Hematopoietic multipotent progenitor cell (in vitro differentiated cells): ENCODE data around the gene CAMP. TPM values are rescaled to one million over a fixed set of nuclear protein-coding genes. Genes with fewer than 3 reads are reported as not detected.
"Not testable (repeated sequence)": the region's sequence is repeated elsewhere in the genome, so short reads cannot be mapped to it uniquely, and the experiment has no call there.

ENCODE experiments used
- DNase-seq, 3 donors: peaks; one replicate each; pipeline ENCODE4 v3.0.0-alpha.2; 2011 to 2015; ENCODE audit warnings: low read depth in 2 of 3, low spot score in 2 of 3
- total RNA-seq: library from RNA; depleted of rRNA; stranded (reverse); fragments of >200 nt; gene quantifications from one replicate; pipeline ENCODE4 v1.2.3, GENCODE V29; 2012

Gene CAMP
- total RNA-seq, 1 donor, result not detected

DNA sequence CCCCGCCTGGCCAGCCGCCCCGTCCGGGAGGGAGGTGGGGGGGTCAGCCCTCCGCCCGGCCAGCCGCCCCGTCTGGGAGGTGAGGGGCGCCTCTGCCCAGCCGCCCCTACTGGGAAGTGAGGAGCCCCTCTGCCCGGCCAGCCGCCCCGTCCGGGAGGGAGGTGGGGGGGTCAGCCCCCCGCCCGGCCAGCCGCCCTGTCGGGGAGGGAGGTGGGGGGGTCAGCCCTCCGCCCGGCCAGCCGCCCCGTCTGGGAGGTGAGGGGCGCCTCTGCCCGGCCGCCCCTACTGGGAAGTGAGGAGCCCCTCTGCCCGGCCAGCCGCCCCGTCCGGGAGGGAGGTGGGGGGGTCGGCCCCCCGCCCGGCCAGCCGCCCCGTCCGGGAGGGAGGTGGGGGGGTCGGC lies 11.5 kb upstream of the CAMP start:
- DNase-seq, result not testable (repeated sequence)

DNA sequence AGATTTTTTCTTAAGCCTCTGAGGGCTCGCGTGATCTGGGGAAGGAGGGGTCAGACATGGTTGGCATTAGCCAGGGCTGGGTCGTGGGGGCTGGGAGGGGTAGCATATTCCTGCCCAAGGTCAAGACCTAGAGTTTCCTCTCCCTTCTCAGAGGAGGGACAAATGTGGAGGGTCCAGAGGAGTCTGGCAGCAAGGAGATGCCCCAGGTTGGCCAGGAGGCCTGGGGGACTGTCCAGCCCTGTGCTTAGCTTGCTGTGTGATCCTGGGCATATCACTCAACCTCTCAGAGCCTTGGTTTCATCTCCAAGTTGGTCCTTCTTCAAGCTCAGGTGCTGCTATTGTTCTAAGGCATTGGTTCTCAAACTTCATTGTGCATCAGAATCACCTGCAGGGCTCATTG lies 9.1 kb upstream of the CAMP start:
- no peak for DNase-seq

DNA sequence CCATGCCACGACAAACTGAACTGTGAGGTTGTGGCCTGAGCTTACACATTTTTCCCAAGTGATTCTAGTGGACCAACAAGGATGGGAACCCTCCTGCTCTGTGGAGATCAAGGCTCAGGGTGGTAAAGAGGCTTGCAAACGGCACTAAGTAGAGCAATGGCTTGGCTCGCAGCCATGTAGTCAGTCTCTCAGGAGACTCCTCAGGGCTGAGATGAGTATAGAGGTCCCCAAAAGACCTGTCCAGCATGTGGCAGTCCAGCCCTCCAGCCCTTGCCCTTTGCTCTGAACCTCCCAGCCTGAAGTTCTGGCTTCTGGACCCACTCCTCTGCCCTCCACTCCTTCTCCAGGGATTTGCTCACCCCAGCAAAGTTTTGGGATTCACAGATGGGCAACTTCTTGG lies 8.3 kb upstream of the CAMP start:
- no peak for DNase-seq

- no peak for DNase-seq
These were observed 7.8 kb upstream of the CAMP start for GRCh38 chr3:48215466-48215865.

GRCh38 chr3:48215876-48216275 lies 7.4 kb upstream of the CAMP start:
- DNase-seq, result no peak

- DNase-seq, result no peak
These were observed 5.8 kb upstream of the CAMP start for GRCh38 chr3:48217449-48217848.

DNA sequence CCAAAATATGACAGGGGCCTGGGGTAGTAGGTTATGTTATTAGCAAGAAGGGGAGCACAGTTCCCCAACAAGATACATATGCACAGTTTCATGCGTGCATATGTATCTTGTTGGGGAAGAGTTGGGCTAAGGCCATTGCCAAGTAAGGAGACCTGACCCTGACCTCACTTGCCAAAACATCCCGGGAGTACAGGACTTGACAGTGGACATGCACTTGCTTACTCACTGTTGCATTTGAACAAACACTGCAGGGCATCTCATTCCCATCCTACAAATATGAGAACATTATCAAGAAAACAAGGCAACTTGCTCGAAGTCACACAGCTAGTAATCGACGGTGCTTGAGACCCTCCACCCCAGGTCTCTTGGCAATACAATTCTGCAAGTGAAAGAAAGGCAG lies 4.8 kb upstream of the CAMP start:
- no peak for DNase-seq

DNA sequence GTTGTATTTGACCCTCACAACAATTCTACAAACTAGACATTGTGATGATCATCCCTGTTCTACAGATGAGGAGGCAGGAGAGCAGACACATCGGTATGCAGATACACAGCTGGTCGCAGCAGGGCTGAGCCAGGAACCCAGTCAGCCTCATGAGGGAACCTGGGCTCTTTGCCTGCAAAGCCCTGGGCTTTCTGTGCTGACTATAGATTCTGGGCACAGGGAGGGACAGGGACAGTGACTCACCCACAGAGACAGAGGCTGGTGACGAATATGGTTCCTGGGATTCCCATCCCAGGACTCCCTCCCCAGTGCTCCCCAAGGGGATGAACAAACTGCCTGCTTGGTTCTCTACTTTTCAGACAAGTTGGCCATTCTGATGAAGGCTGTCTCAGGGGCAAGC lies 3.8 kb upstream of the CAMP start:
- no peak for DNase-seq

GRCh38 chr3:48220746-48221145 lies 2.5 kb upstream of the CAMP start:
- DNase-seq, result no peak

DNA sequence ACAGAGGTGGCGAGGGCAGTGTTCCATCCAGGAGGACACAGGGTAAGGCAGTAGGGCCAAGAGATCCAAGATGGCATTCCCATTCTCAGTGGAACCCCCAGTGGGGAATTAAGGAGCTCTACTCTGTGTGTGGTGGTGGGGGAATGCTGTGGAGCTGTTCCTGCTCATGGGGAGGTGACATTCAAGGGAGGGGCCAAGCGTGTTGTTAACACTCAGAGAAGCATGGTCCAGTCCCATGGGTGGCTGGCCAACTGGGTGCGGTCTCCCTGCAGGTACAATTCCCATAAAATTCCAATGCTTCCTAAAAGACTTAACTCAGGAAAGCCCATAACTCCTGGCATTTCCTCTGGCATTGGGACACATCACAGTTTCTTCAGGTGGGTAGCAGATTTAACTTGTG lies 2.3 kb downstream of the CAMP start:
- DNase-seq, result no peak

DNA sequence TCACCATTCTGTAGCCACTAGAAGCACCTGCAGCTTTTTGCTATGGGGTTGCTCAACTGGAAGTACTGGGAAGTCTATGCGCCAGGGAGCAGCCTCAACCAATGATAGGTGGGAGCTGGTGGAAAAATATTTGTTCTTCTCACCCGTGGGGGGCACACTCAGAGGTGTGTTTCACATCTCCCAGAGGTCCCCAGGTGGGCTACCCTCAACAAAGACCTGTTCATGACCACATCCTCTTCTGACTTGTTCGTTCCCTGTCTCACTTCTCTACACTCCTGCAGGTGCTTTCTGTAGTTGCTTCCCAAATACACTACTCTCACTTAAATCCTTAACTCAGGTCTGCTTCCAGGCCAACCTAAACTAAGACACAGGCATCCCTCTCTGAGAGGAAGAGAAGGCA lies 3.6 kb downstream of the CAMP start:
- no peak for DNase-seq

DNA sequence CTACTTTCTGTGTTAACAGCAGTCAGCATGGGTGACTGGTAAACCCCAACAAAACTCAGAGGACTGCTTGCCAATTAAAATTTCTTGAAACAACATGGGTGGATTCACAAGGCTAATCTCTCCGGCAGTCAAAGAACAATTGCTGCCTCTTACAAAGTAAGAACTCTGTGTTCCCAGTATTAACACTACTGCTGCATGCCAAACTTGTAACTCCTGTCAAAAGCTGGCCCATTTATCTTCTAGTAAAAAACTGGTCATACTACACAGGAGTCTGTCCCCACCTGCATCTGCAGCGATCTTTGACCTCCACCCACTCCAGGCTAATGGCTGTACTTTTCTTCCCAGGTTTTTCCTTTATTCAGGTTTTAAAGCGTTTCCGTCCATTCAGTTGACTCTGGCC lies 8.9 kb downstream of the CAMP start:
- DNase-seq, result no peak

GRCh38 chr3:48232734-48233133 lies 9.4 kb downstream of the CAMP start:
- peak in 2 of 3 donors; percentile 61 to 82 for DNase-seq

DNA sequence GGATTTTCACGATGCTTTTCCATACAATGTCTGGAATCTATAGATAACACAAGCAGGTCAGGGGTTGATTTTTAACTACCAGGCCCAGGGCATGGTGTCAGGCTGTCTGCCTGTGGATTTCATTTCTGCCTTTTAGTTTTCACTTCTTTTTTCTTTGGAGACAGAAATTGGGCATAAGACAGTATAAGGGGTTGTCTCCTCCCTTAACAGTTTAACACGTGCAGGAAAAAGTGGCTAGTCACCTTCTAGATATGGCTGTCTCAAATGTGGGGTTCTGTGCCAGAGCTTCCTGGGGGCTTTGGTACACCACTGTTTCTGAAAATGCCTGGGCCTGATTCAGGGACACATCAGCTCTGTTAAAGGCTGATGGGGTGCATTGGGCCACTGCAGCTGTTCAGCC lies 10.2 kb downstream of the CAMP start:
- DNase-seq, result no peak

DNA sequence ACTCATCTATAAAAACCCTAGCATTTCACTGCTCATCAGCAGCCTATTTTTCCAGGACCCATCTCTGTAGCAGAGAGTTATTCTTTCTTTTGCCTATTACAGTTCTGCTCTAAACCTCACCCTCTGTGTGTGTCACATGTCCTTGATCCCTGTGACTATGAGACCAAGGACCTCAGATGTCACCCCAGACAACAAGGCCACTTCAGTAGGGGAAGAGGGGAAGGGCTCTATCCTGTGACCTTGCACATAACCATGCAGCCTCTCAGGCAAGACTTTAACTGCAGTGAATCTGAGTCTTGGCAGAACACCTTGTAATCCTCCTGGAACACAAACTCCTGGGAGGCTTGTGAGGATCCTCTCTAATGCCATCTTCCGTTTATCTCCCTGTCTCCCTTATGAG lies 13.2 kb downstream of the CAMP start:
- DNase-seq, result no peak

GRCh38 chr3:48238531-48239085 lies 15.3 kb downstream of the CAMP start:
- no peak for DNase-seq

DNA sequence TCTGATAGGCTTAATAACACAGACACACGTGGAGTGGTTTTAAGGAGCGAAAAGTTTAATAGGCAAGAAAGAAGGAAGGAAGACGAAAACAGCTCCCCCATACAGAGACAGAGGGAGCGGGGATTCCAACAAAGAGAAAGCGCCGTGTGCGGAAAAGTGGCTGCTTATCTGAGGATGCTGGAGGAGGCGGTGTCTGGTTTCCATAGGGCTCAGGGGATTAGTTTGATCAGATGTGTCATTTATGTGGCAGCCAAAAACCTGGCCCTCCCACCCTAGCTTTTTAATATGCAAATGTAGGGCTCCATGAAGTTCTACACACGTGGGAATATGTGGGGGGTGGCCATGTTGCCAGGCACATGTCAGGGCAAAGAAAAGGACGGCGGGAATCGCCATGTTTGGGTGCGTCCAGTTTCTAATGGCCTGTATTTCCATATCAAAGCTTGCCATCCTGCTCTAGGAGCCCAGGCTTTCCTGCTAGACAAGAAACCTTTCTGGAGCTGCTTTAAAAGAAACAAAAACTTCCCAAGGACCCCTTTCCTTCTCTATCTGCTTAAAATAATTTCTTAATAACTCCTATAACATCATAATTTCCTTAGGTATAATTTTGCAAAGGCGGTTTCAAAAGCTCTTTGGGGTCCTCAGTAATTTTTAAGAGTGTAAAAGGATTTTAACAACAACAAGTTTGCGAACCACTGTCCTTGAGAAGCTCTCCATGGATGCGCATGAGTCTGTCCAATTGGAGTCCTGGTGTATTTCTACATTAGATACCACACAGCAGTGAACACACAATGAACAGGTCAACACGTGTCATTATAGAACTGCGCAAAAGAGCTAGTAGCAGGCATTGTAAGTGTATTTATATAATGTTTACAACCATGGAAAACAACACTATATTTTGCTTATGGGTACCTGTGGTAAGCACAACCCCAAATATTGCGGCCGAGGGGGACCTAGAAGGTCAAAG lies 17.0 kb downstream of the CAMP start:
- no peak for DNase-seq

DNA sequence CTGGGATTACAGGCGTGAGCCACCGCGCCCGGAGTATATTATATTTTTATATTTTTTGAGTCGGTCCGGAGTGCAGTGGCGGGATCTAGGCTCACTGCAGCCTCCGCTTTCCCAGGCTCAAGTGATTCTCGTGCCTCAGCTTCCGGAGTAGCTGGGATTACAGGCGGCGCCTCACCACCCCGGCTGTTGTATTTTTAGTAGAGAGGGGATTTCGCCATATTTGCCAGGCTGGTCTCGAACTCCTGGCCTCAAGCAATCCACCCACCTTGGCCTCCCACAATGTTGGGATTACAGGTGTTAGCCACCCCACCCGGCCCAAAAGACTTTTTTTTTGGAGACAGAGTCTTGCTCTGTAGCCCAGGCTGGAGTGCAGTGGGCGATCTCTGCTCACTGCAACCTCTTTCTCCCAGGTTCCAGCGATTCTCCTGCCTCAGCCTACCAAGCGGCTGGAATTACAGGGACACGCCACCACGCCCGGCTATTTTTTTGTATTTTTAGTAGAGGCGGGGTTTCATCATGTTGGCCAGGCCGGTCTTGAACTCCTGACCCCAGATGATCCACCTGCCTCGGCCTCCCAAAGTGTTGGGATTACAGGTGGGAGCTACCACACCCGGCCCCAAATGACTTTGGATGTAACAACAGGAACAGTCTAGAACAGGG lies 18.6 kb downstream of the CAMP start:
- no peak for DNase-seq

DNA sequence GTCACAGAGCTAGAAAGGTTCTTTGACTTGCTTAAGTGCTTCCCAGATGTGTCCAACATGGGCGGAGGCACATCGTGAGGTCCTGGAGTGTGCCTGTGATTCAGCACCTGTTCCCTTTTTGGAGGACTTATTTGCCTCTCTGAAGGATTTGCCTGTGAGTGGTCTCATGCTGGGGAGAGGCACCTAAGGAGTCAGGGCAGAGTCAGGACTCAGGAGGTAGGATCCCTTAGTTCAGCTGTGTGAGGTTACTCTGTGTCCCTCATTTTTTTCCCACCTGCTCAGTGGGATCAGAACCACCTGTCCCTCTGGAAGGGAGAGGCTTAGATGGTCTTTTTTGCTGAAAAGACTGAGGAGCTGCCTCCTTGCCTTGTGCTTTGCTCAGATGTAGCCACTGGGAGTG lies 20.6 kb downstream of the CAMP start:
- no peak for DNase-seq

DNA sequence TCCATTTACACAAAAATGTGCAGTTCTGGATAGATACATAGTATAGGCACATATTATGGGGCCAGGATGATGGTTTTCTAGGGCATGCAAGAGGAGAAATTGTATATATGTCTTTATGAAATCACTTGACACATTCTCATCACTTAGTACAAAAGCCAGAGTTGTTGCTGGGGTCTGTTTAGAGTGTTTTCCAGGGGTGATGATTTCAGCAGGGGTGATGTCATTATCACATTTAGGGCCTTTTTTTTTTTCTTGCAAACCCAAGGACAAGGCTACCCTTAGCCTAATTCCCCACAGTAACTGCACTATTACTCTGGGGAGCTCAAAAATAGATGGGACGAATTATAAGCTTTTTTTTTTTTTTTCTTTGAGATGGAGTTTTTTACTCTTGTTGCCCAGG lies 21.2 kb downstream of the CAMP start:
- no peak for DNase-seq

DNA sequence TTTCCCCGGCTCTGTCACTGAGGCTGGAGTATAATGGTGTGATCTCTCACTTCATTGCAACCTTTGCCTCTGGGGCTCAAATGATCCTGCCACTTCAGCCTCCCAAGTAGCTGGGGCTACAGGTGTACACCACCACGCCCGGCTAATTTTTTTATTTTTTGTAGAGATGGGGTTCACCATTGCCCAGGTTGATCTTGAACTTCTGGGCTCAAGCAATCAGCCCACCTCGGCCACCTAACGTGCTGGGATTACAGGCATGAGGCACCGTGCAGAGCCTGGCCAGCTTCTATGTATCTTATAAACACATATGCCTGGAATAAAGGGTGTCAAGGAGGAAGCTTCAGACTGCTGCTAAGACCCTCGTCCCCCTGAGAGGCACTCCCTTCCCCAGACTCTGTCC lies 21.8 kb downstream of the CAMP start:
- no peak for DNase-seq

DNA sequence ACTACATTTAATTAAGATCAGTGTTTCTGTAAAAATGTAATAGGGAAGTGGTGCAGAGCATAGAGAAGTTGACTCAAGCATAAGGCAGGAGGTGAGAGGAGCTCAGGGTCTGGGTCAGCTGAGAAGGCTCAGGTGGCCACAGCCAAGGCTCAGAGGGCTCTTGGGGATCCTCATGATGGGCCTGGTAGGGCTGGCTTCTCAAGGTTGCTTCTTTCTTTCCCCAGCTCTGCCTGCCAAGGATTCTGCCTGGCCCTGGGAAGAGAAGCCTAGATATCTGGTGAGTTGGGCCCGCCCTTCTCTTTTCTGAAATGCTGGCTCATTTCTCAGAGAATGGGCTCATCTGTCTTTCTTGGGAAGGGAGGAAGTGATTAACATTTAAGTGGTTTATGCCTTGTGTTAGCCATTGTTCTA lies 24.1 kb downstream of the CAMP start:
- DNase-seq, result no peak
